Measurements from ENCODE around the gene CTSD.

Gene CTSD

GRCh38 chr11:1782031-1782590 is 18.4 kb upstream of the CTSD start:
- no peak for DNase-seq

- DNase-seq = no peak
Observed at GRCh38 chr11:1781593-1781975, 17.9 kb upstream of the CTSD start.

- no peak for DNase-seq
Observed at GRCh38 chr11:1780700-1781592, 17.2 kb upstream of the CTSD start.

GRCh38 chr11:1779806-1780699 is 16.3 kb upstream of the CTSD start:
- no peak for DNase-seq

GRCh38 chr11:1779034-1779805 is 15.5 kb upstream of the CTSD start:
- no peak for DNase-seq

- DNase-seq = no peak
Observed at GRCh38 chr11:1778141-1778911, 14.6 kb upstream of the CTSD start.

- no peak for DNase-seq
Observed at GRCh38 chr11:1777737-1778136, 14.0 kb upstream of the CTSD start.

- DNase-seq = no peak
Observed at GRCh38 chr11:1776944-1777715, 13.4 kb upstream of the CTSD start.

- DNase-seq = no peak
Observed at GRCh38 chr11:1776331-1776851, 12.7 kb upstream of the CTSD start.

- peak in 1 of 2 experiments; percentile 13 for DNase-seq
Observed at GRCh38 chr11:1774886-1775285, 11.2 kb upstream of the CTSD start.

- peak in 1 of 2 experiments; percentile 12 for DNase-seq
Observed at GRCh38 chr11:1773994-1774550, 10.3 kb upstream of the CTSD start.

GRCh38 chr11:1773131-1773993 is 9.6 kb upstream of the CTSD start:
- DNase-seq = peak in 1 of 2 experiments; percentile 19

- DNase-seq = peak; percentile 71 to 77
Observed at GRCh38 chr11:1772270-1773130, 8.8 kb upstream of the CTSD start.

- peak in 1 of 2 experiments; percentile 8 for DNase-seq
Observed at GRCh38 chr11:1771700-1772099, 8.0 kb upstream of the CTSD start.

- DNase-seq = no peak
Observed at GRCh38 chr11:1771273-1771672, 7.5 kb upstream of the CTSD start.

GRCh38 chr11:1770528-1770927 is 6.8 kb upstream of the CTSD start:
- DNase-seq = peak in 1 of 2 experiments; percentile 9

GRCh38 chr11:1770061-1770460 is 6.3 kb upstream of the CTSD start:
- DNase-seq = peak in 1 of 2 experiments; percentile 7

GRCh38 chr11:1769304-1769936 is 5.7 kb upstream of the CTSD start:
- peak in 1 of 2 experiments; percentile 15 for DNase-seq

Measured in activated T-cell treated with anti-CD3 and anti-CD28 coated beads, Interleukin-2, amount 50 U/mL, for 48 hours (primary cell).